HFFc6 (cell line): ENCODE results near the gene MINPP1. TPM values are rescaled to one million over a fixed set of nuclear protein-coding genes. Genes with fewer than 3 reads are reported as not detected.

Experiments
- DNase-seq: peaks from one replicate; pipeline ENCODE4 v3.0.0-alpha.2; 2018
- H3K27ac Mint-ChIP-seq: 2 replicates; pipeline ENCODE4 v1.8.0; 2020; ENCODE audit warnings: mild to moderate bottlenecking, mixed read lengths
- H3K27me3 Mint-ChIP-seq: 2 replicates; pipeline ENCODE4 v1.8.0; 2021; ENCODE audit warnings: mild to moderate bottlenecking, moderate library complexity, mixed read lengths; ENCODE audit not compliant: insufficient read depth
- H3K36me3 Mint-ChIP-seq: 2 replicates; pipeline ENCODE4 v1.8.0; 2021; ENCODE audit warnings: low read depth, mixed read lengths
- H3K4me1 Mint-ChIP-seq: 2 replicates; pipeline ENCODE4 v1.8.0; 2020; ENCODE audit warnings: low read depth, mixed read lengths
- H3K4me3 Mint-ChIP-seq: 2 replicates; pipeline ENCODE4 v1.8.0; 2020; ENCODE audit warnings: mild to moderate bottlenecking, moderate library complexity, mixed read lengths
- H3K9me3 Mint-ChIP-seq: 2 replicates; pipeline ENCODE4 v1.8.0; 2020; ENCODE audit warnings: mild to moderate bottlenecking, mixed read lengths
- CTCF ChIP-seq: fragments of 200-600 bp; sonication (generic); IDR thresholded peaks from 2 replicates; pipeline ENCODE4 v1.5.0; 2021; ENCODE audit warnings: antibody characterized with exemption, mild to moderate bottlenecking
- total RNA-seq, 6 experiments: library from RNA; stranded (reverse); fragmentation: NEBNext Ultra II Directional; extraction: Animal tissue kit (Norgen Biotek cat#: 25700); gene quantifications; 2 replicates in 1 of 6; 3 replicates in 5 of 6; pipeline ENCODE4 v1.2.3, GENCODE V29; 2021

MINPP1 gene
- total RNA-seq, 6 experiments from 2014 or later, result 32.5 to 41.4 (median 37.0) TPM

- no peak overlapping the region for H3K4me3 Mint-ChIP-seq
- TF ChIP-seq CTCF, result no peak
- no peaks in the 10 kb centered on the region; the same call in none of the 2 replicates for H3K27me3 Mint-ChIP-seq
- peaks cover 32% of the 10 kb centered on the region for H3K4me1 Mint-ChIP-seq
- H3K27ac Mint-ChIP-seq, result no peak overlapping the region
- DNase-seq, result no peak
- H3K9me3 Mint-ChIP-seq, result no peaks in the 10 kb centered on the region
- peaks cover 7% of the 10 kb centered on the region; the same call in 1 of the 2 replicates for H3K36me3 Mint-ChIP-seq
These were observed 4.0 kb upstream of the MINPP1 start for GRCh38 chr10:87500646-87501048.

GRCh38 chr10:87503401-87503800 is 1.3 kb upstream of the MINPP1 start:
- peaks cover 13% of the 10 kb centered on the region for H3K36me3 Mint-ChIP-seq
- DNase-seq, result no peak
- H3K27ac Mint-ChIP-seq, result peak overlapping the region; percentile 98
- TF ChIP-seq CTCF, result no peak
- H3K27me3 Mint-ChIP-seq, result no peaks in the 10 kb centered on the region; the same call in 1 of the 2 replicates
- peak overlapping the region; percentile 92 for H3K4me3 Mint-ChIP-seq
- H3K4me1 Mint-ChIP-seq, result peaks cover 49% of the 10 kb centered on the region
- H3K9me3 Mint-ChIP-seq, result no peaks in the 10 kb centered on the region

GRCh38 chr10:87503886-87504285 is 807 bp upstream of the MINPP1 start:
- peaks cover 17% of the 10 kb centered on the region for H3K36me3 Mint-ChIP-seq
- no peaks in the 10 kb centered on the region; the same call in 1 of the 2 replicates for H3K27me3 Mint-ChIP-seq
- peaks cover 50% of the 10 kb centered on the region for H3K4me1 Mint-ChIP-seq
- H3K4me3 Mint-ChIP-seq, result peak overlapping the region; percentile 92
- peak overlapping the region; percentile 98 for H3K27ac Mint-ChIP-seq
- DNase-seq, result peak; percentile 54
- H3K9me3 Mint-ChIP-seq, result no peaks in the 10 kb centered on the region
- no peak for TF ChIP-seq CTCF

- H3K27ac Mint-ChIP-seq, result peak overlapping the region; percentile 98
- H3K27me3 Mint-ChIP-seq, result no peaks in the 10 kb centered on the region; the same call in 1 of the 2 replicates
- no peak for DNase-seq
These were observed 420 bp upstream of the MINPP1 start for GRCh38 chr10:87504307-87504639.

GRCh38 chr10:87505366-87506111 is 846 bp downstream of the MINPP1 start:
- Mint-ChIP-seq H3K9me3 (no peaks in the 10 kb centered on the region), H3K4me1 (peaks cover 57% of the 10 kb centered on the region), H3K27ac (peak overlapping the region; percentile 98), H3K4me3 (peak overlapping the region; percentile 92), H3K27me3 (no peaks in the 10 kb centered on the region; the same call in 1 of the 2 replicates), H3K36me3 (peaks cover 19% of the 10 kb centered on the region)
- TF ChIP-seq CTCF, result peak; percentile 73
- peak; percentile 38 for DNase-seq

More at GRCh38 chr10:87504307-87504639, 420 bp upstream of the MINPP1 start:
- Mint-ChIP-seq H3K4me3 (peak overlapping the region; percentile 92), H3K36me3 (peaks cover 19% of the 10 kb centered on the region), H3K4me1 (peaks cover 54% of the 10 kb centered on the region), H3K9me3 (no peaks in the 10 kb centered on the region)
- TF ChIP-seq CTCF, result no peak
